ENCODE measurements around the gene NOX5.

The NOX5 gene

DNA sequence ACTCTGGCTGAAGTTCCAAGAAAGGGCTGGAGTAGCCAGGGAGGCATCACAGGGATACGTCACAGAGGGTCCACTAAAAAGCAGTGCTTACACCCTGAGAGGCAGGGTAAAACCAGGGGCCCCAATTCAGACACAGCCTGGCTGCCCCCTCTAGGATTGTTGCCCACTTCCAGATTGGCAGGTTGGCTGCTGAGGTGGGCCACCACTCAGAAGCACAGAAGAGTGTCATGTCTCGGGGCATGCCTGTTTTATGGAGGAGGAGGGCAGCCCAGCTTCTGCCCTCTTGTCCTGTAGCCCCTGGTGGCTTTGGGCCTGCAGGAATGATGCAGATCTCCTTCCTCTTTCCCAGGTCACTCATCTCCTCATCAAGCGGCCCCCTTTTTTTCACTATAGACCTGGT is 24.0 kb downstream of the NOX5 start:
- no peak overlapping the region for H3K4me3 ChIP-seq (ENCODE audit: low read depth, low read length)
- TF ChIP-seq, protein P1, sequence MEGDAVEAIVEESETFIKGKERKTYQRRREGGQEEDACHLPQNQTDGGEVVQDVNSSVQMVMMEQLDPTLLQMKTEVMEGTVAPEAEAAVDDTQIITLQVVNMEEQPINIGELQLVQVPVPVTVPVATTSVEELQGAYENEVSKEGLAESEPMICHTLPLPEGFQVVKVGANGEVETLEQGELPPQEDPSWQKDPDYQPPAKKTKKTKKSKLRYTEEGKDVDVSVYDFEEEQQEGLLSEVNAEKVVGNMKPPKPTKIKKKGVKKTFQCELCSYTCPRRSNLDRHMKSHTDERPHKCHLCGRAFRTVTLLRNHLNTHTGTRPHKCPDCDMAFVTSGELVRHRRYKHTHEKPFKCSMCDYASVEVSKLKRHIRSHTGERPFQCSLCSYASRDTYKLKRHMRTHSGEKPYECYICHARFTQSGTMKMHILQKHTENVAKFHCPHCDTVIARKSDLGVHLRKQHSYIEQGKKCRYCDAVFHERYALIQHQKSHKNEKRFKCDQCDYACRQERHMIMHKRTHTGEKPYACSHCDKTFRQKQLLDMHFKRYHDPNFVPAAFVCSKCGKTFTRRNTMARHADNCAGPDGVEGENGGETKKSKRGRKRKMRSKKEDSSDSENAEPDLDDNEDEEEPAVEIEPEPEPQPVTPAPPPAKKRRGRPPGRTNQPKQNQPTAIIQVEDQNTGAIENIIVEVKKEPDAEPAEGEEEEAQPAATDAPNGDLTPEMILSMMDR (IDR thresholded peaks at IDR 0.05; ENCODE audit: low read depth, low read length), result no peak

DNA sequence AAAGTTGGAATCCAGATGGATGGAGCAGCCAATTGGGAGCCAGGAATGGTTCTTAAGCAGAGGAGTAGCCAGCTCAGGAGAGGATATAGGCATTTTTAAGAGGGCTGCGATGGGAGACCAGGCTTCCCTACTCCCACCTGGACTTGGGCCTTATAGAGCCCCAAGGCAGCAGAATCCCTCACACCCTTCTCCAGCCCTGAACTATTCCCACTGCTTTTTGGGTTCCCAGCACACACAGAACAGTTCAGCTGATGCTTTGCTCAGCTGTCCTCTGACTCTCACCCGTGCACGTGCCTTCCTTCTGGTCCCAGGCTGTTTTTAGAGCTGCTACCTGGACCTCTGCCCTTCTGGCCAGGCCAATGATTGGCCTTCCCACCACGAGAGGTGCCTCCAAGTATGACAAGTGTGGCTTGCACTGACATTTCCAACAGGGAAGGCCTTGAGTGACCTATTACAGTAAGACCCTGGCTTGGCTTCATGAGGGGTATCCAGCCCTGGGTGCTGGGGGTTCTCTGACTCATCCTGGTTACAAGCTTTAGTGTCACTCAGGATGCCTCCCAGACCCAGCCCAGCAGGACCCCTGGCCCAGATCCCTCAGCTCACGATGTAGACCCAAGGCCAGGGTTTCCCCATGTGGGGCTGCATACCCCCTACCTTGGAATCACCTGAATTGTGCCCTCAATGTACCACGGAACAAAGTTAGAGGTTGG is 25.2 kb downstream of the NOX5 start:
- no peak overlapping the region for H3K4me3 ChIP-seq (ENCODE audit: low read depth, low read length)
- TF ChIP-seq, protein P1 (IDR thresholded peaks at IDR 0.05; ENCODE audit: low read depth, low read length), result no peak

DNA sequence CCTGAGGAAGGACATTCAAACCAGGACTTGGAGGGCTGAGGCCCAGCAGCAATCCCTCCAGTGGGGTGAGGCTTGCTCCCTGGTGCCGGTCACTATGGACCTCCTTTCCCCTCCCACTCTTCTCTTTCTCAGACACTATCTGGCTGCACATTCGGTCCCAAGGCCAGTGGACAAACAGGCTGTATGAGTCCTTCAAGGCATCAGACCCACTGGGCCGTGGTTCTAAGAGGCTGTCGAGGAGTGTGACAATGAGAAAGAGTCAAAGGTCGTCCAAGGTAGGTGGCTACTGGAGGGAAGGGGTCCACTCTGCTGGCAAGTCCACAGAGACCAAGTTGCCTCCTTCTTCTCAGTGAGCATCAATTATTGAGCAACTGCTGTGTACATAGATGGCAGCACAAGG is 28.0 kb downstream of the NOX5 start:
- TF ChIP-seq, protein P1 (IDR thresholded peaks at IDR 0.05; ENCODE audit: low read depth, low read length), result no peak

DNA sequence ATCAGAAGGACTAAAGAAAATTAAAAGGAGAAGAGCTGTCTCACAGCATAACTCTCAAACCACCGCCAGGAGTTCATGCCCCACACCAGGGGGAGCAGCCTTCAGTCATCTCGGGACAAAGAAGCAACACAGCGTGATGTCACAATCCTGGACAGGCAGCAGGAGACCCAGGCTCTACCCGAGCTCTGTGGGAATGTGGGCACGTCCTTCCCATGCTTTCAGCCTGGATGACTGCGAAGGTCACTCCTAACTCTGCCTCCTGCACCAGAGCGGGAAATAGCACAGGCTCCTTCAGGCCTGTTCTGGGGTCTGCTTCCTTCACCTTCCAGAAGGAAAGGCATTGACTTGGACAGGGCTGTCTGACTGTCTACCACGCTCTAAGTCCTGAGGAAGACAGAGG is 31.3 kb downstream of the NOX5 start:
- H3K4me3 ChIP-seq (ENCODE audit: low read depth, low read length), result no peak overlapping the region
- TF ChIP-seq, protein P1 (IDR thresholded peaks at IDR 0.05; ENCODE audit: low read depth, low read length), result no peak

More for the DNA sequence above, 28.0 kb downstream of the NOX5 start:
- H3K4me3 ChIP-seq (ENCODE audit: low read depth, low read length), result no peak overlapping the region

DNA sequence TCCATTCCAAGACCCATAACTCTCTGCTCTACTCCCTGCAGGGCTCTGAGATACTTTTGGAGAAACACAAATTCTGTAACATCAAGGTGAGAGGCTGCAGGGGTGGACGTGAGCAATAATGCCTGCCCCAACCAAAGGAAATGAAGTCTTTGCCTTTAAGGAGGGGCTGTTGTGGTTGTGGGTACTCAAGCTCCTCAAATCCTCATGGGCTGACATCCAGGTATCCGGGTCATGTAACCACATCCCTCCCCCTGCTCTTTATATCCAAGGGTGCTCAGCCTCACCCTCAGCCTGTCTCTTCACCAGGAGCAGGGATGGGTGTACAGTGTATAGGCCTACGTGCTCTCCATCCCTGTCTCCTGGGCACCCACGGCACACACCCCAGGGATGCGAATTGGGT is 32.3 kb downstream of the NOX5 start:
- no peak overlapping the region for H3K4me3 ChIP-seq (ENCODE audit: low read depth, low read length)
- TF ChIP-seq, protein P1 (IDR thresholded peaks at IDR 0.05; ENCODE audit: low read depth, low read length), result no peak

DNA sequence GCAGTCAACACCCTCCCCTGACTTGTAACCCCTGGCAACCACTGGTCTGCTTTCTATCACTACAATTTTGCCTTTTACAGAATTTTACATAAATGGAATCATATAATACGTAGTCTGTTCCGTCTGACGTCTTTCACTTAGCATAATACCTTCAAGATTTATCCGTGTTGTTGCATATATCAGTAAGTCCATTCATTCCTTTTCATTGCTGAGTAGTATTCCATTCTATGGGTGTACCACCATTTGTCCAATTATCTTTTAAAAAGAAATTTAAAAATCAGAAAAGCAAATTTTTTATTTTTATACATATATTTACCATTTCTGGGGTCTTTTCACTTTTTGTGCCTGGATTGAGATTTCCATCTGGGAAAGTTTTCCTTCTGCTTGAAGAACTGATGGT is 35.5 kb downstream of the NOX5 start:
- TF ChIP-seq, protein P1 (IDR thresholded peaks at IDR 0.05; ENCODE audit: low read depth, low read length), result no peak
- H3K4me3 ChIP-seq (ENCODE audit: low read depth, low read length), result no peak overlapping the region

DNA sequence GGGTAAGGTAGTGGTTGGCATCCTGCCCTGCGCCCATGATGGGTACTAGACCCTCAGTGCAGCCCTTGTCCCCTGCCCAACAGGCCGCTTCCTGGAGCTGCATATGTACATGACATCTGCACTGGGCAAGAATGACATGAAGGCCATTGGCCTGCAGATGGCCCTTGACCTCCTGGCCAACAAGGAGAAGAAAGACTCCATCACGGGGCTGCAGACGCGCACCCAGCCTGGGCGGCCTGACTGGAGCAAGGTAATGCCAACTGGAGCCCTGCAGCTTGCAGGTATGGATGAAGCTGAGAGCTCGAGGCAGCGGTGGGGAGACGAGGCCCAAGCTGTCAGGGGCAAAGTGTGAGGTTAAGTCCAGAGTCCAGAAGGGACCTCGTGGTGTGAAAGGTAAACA is 40.8 kb downstream of the NOX5 start:
- H3K4me3 ChIP-seq (ENCODE audit: low read depth, low read length), result no peak overlapping the region
- TF ChIP-seq, protein P1 (IDR thresholded peaks at IDR 0.05; ENCODE audit: low read depth, low read length), result no peak

Data from WI38 (cell line).